Epithelial cell of proximal tubule (primary cell): ENCODE results near the gene NDUFB1. TPM values are rescaled to one million over a fixed set of nuclear protein-coding genes. Genes with fewer than 3 reads are reported as not detected.

Experiments used
- DNase-seq: peaks from one replicate; pipeline ENCODE4 v3.0.0-alpha.2; 2011; ENCODE audit warnings: low read depth
- H3K4me3 ChIP-seq: 2 replicates; pipeline ENCODE4 v1.5.1; 2011; ENCODE audit warnings: low read depth, mild to moderate bottlenecking, low read length
- CTCF ChIP-seq: conservative IDR thresholded peaks from 2 replicates; pipeline ENCODE4 v1.5.1; 2012; ENCODE audit warnings: low read depth, mild to moderate bottlenecking, low read length
- total RNA-seq: library from RNA; depleted of rRNA; stranded (reverse); fragments of >200 nt; gene quantifications from 2 replicates; pipeline ENCODE4 v1.2.3, GENCODE V29; 2015

NDUFB1 gene
- total RNA-seq, 1 donor from 2014 or later: 316 TPM

- no peak overlapping the region for H3K4me3 ChIP-seq
- DNase-seq: no peak
- no peak for TF ChIP-seq CTCF
These were observed 12.0 kb downstream of the NDUFB1 start for GRCh38 chr14:92109490-92109889.

DNA sequence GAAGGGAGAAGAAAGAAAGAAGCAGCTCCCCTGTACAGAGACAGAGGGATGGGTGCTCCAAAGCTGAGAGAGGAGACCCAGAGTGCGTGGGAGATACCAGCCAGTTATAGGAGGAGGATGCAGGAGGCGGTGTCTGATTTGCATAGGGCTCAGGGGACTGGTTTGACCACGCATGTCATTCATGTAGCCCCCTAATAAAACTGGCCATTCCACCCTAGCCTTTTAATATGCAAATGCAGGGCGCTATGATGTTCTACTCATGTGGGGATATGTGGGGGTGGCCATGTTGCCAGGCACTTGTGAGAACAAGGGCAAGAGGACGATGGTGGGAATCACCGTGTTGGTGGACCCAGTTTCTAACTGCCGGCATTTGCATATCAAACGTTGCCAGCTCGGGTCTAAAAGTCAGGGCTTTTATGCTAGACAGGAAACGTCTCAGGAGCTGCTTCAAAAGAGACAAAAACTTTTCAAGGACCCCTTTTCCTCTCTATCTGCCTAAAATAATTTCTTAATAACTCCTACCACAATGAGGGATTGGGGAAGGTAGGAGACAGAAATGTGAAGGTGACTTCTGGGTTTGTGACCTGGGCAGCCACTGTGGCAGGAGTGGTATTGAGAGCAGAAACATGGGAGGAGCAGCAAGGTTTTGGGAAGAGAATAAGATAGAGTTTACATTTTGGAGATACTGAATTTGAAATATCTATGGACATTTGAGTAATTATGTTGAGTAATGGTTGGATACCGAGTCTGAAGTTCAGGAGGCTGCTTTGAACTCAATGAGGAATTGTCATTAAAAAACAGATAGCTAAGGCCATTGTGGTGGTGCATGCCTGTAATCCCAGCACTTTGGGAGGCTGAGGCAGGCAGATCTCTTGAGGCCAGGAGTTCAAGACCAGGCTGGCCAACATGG lies 12.9 kb downstream of the NDUFB1 start:
- TF ChIP-seq CTCF: no peak
- no peak overlapping the region for H3K4me3 ChIP-seq
- DNase-seq: no peak

GRCh38 chr14:92106143-92106926 lies 15.2 kb downstream of the NDUFB1 start, which contains the start of gene ATXN3:
Gene ATXN3, minus strand, starts transcription at chr14:92106582. Its CDS starts 30 bp downstream, at chr14:92106552.
- TF ChIP-seq CTCF: peak; percentile 70
- H3K4me3 ChIP-seq: peak within 1 kb of the TSS; percentile 78
- DNase-seq: peak; percentile 78

DNA sequence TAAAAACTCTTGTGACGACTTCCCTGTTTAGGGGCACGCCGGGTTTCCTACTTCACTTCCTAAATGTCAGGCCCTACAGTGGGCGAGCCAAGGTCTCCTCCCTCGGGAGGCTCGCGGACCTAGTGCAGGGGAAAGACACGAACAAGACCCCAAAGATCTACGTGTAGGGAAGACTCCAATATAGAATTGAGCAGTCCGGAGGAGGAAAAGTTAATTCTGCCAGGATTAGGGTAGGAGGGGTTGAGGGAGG lies 15.7 kb downstream of the NDUFB1 start:
- H3K4me3 ChIP-seq: peak overlapping the region; percentile 78
- no peak for DNase-seq
- TF ChIP-seq CTCF: no peak

DNA sequence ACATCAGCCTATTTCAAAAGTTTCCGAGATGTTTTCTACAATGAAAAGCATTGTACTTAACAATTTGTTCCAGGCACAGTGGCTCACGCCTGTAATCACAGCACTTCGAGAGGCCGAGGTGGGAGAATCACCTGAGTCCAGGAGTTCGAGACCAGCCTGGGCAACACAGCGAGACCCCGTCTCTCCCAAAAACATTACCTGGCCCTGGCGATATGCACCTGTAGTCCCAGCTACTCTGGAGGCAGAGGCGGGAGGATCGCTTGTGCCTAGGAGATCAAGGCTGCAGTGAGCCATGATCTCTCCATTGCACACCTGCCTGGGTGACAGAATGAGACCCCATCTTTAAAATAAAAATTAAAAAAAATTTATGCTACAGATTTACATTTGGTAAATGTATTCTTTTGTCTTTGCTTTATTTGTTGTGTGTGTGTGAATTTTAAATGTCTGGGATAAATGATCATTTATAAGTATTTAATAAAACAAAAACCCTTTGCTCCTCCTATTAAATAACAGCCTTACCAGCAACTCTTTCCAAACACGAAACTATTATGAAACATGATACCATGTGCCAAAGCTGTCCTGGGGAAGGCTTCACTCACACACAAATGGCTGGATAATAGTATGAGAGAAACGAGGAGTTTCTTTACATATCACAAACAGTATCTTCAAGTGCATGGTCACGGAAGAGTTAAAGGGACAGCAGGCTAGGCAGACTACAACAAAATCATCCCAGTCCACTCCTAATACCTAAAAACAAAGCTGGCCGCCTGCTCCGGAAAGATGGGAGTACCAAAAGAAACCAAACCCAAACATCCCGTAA lies 16.2 kb downstream of the NDUFB1 start:
- no peak for TF ChIP-seq CTCF
- no peak for DNase-seq
- peak overlapping the region; percentile 78 for H3K4me3 ChIP-seq

DNA sequence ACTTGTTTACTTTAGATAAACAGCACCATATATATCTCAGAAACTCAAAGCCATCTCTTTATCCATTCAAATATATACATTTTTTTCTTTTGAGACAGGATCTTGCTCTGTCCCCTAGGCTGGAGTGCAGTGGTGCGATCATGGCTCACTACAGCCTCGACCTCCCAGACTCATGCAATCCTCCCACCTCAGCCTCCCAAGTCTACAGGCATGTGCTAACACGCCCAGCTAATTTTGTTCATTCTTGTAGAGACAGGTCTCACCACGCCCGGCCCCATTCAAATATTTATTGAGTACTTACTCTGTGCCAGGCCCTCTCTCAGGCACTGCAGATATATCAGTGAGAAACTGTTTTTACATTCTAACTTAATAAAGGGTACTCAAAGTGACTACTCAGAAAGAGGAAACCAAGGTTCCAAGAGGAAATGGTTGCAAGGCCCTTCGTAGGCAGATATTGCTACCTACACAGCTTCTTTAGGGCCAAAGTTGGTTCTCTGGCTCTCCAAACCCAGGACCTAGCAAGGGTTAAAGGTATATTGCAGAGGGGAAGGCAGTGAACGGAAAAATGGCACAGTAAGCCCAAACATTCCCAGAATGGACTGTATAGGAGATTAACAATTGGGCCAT lies 18.0 kb downstream of the NDUFB1 start:
- no peak overlapping the region for H3K4me3 ChIP-seq
- no peak for TF ChIP-seq CTCF
- no peak for DNase-seq
